HG03520 (cell line): ENCODE data around the gene PODXL2.

Experiments
- ATAC-seq: cut with Tn5 transposase; IDR thresholded peaks from one replicate; pipeline ENCODE4 v1.9.1; 2021; ENCODE audit warnings: mild to moderate bottlenecking, moderate library complexity; ENCODE audit not compliant: unreplicated experiment

The PODXL2 gene

DNA sequence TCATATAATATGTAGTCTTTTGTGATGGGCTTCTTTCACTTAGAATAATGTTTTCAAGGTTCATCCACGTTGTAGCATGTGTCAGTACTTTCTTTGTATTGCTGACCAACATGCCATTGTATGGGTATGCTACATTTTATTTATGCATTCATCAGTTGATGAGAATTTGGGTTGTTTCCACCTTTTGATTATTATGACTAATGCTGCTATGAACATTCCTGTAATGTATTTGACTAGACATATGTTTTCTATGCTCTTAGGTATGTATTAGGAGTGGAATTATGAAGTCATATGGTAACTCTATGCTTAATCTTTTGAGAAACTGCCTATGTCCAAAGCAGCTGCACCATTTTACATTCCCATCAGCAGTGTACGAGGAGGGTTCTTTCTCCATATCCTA lies 3.2 kb upstream of the PODXL2 start:
- ATAC-seq, result no peak

GRCh38 chr3:127628426-127628787 lies 578 bp upstream of the PODXL2 start:
- no peak for ATAC-seq

DNA sequence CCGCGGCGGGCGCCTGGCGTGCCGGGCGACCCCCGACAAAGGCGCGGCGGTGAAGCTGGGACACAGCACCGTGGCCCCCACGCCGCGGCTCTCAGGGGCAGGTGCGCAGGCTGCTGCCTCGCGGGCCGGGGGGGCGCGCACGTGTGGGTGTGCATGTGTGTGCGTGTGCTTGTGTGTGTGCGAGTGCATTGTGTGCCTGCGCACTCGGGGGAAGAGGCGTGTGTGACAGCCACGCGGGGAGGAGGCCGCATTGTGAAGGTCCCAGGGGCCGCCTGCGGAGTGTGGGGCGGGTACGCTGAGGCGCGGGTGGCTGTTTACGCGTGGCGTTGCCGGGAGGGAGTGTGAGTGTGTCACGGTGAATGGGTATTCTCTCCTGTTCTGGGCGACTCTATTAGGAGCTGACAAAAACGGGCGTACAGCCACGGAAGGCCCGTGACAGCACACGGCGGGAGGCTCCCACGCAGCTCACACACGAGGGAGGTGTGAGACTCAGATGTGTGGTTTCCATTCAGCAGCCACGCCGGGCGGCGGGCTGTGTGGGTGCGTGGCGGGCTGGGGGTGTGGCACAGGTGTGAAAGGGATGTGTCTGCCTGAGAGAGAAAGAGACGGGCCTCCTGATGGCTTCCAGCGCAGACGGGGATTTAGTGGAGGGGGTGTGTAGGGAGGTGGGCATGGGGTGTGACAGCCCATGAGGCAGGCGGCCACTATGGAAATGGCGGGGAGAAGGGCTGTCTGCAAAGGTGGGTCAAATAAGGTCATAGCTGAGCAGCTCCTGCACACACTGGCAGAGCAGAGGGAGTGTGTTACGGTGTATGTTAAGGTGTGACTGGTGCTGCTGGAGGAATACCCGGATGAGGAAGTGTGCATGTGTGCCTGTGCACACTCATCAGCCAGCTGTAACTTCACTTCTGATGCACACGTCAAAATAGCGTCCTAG lies 750 bp downstream of the PODXL2 start:
- ATAC-seq, result no peak

DNA sequence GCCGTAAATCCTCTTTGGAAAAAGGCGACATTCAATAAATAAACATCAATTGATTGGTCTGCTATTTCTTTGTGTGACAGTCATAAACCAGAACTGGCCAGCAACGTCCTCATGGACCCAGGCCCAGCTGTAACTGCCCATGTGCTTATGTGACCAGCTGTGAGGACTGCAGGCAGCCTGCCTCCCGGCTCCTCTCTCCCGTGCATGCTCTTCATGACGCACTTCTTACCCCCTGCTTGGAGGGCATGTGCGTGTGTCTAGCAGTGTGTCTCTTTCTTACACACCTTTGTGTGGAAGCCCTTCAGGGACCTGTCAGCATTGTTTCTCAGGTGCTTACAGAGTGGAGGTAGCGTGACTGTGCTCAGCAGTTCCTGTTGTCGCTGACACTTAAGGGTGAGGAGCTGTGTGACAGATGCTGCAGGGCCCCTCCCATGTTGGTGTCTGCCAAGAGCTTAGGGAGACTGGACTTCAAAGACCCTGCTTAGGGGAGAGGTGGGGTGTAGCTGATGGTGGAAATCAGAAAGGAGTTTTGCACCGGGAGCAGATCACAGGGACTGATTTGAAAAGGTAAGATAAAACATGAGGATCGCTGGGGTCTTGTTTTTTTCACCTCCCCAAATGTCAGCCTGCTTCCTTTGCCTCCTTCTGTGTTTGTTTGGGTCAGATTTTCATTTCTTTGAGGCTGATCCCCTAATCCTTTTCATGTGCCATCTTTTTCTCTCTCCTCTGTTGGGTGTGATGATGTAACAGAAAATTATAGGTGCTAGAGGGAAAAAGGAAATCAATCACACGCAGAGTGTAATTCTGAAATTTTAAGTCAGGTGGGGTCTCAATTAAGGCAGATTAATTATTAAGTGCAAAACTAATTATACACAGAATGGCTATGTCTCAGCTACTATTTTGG lies 2.1 kb downstream of the PODXL2 start:
- ATAC-seq, result no peak

DNA sequence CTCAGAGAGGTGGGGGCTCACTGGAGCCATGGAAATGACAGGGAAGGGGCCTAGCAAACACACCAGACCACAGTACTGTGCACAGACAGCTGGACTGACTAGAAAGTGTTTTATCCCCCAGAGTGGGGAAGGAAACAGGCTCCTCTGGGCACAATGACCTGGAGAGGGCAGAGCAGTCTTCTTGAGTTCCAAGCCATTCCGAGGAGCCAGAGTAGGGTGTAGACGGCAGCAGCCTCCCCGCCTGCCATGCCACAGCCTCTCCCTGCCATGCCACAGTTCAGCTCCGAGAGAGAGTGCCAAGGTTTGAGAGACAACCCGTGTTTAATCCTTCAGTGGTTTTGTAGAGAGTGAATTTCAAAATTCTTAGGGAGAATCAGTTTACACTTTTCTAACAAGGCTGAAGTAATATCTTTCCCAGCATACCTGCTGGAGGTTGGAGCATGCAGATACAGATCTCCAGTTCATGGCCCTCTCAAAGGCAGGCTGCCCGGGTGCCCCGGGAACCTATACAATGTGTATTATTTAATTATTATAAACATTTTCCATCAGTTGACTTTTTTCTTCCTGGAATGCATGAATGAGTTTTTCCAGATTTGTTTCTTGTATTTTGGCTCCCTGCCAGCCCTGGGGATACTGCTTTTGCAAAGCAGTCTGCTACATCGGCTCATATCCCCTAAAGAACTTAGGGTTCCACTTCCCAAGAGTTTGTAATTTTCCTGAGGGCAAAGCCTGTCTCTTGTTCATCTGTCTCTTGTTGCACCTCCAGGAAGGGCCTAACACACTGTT lies 3.2 kb downstream of the PODXL2 start:
- ATAC-seq, result no peak

DNA sequence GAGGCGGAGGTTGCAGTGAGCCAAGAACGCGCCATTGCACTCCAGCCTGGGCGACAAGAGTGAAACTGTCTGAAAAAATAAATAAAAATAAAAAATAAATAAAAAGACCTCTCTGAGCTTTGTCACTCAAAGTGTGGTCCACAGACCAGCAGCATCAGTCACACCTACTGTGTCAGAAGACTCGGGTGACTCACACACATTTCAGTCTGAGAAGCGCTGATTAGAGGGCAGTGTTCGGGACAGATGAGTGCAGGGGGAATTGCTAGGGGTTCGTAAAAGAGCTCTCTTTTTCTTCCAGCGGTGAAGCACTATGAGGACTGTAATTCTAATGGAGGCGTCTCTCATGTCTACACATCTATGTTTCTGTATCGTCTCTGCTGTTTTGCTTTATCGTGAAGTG lies 5.7 kb downstream of the PODXL2 start:
- no peak for ATAC-seq

DNA sequence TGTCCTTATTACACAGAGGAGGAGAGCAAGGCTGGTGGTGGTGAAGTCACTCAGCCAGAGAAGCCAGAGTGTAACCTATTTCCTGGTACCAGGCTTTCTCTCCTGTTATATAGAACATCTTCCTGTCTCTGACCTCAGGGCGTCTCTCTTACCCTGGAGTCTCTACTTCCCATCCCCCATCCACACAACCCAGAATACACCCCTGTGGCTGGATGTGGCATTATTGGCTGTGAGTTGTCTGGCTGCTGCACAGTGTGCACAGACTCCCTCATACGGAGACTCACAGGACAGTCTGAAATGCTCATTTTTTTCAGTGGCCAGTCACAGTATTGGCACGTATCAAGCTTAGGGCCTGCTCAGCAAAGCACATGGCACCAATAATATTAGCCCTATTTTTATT lies 8.6 kb downstream of the PODXL2 start:
- ATAC-seq, result no peak

DNA sequence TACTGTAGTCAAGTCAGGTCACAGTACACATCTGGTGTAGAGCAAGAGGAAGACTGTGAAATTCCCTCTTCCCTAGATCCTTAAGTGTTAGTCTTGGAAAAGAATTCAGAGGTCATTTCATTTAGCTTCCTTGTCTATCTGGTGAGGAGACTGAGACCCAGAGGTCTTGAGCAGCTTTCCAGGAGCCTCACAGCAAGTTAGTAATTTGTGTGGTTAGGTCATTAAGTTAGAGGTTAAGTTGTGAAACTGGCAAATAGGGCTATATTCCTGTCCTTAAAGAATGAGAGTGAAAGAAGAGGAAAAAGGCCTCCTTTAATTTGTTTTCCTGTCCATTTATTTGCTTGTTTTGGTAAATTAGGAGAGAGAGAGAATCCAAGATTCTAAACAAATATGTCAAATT lies 9.0 kb downstream of the PODXL2 start:
- ATAC-seq, result no peak

GRCh38 chr3:127639173-127640041 lies 10.4 kb downstream of the PODXL2 start:
- ATAC-seq, result no peak

- no peak for ATAC-seq
These were observed 11.0 kb downstream of the PODXL2 start for GRCh38 chr3:127640042-127640355.

DNA sequence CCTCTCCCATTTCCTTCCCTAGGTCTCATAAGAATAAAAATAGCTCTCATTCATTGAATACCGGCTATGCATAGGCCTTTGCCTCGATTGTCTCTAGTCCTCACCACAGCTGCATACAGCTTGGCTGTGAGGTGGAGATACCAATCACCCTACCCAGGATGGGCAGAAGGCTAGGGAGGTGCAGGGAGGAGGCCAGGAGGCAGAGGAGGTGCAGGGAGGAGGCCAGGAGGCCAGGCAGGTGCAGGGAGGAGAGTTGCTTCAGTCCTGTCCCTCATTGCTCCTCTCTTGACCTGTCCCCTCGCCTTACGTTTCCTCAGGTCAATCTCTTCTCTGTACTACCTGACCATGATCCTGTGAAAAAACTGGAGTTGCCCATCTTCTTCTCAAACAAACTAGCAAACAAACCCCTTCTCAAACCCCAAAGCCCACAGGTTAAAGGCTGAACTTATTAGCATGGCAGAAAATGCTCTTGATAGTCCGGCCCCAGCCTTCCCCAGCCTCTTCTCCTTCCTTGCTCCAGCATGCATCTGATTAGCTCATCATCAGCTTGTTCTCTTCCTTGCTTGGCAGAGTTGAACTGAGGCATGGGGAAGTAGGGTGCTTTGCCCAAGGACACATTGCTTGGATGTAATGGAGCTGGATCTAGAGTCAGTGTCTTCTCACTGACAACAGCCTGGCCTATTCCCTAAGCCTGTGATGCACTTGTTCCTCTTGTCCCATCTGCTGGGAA lies 15.8 kb downstream of the PODXL2 start:
- no peak for ATAC-seq

- ATAC-seq, result no peak
These were observed 16.5 kb downstream of the PODXL2 start for GRCh38 chr3:127645371-127646015.

DNA sequence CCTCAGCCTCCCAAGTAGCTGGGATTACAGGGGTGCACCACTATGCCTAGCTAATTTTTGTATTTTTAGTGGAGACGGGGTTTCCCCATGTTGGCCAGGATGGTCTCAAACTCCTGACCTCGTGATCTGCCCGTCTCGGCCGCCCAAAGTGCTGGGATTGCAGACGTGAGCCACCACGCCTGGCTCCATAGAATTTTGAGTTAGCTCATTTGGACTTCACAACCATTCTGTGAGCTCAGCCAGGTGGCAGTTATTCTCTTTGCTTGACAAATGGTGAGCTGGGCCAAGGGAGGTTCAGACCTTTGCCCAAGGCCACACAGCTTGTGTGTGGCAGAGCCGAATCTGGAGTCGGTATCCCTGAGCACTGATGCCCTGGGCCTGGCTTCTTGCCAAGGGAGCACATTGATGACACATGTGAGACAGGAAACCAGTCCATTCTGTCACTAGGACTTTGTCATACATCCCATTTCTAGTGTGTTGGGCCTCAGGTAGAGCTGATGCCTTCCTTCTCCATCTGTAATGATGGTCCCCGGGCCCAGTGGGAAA lies 17.6 kb downstream of the PODXL2 start:
- ATAC-seq, result no peak

DNA sequence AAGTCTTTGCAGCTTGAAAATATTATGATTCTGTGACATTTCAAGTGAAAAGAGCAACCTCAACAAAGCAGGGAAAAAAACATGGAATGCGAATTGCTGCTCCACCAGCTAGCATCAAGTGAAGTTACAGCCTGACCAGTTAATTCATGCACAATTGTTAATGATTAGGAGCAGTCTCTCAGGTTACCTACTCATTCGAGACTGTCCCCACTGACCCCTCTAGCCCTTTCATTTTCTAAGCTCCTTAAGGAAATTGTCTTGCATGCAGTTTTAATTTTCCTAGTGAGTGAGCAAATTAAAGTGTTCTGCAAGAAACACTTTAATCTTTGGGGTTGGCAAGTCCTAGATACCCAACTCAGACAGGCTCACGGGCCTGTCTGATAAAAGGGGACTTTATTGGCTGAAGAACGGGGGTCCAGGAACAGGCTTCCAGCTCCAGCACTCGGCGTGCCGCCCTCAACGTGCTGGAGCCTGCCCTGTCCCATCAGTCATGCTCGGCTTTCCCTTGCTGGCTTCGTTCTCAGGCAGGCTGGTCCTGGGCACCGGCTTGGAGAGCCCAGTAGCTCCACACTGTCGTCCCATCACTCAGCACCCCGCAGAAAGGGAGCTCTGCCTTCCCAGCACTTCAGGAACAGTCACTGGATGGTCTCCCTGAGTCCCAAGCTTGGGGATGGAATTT lies 18.3 kb downstream of the PODXL2 start:
- no peak for ATAC-seq

DNA sequence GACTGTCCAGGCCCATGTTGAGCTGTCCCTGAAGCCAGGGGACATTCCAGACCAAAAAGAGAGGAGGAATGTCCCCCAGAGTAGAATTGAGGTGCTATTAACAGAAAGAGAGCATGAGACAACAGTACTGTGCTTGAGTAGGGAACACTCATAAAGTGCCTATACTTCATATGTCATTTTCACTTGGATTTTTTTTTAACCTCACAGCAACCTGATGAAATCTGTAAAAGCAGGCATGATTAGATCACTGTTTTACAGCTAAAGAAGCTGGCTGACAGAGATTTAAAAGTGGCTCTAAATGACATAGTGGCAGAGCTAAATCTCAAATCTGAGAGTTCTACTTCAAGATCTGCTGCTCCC lies 18.8 kb downstream of the PODXL2 start:
- ATAC-seq, result no peak

GRCh38 chr3:127650236-127650635 lies 21.3 kb downstream of the PODXL2 start:
- ATAC-seq, result no peak

- ATAC-seq, result no peak
These were observed 22.7 kb downstream of the PODXL2 start for GRCh38 chr3:127651516-127652172.
